ENCODE results near the gene NCOA1. TPM values are rescaled to one million over a fixed set of nuclear protein-coding genes. Genes with fewer than 3 reads are reported as not detected.

The NCOA1 gene
- total and polyA plus RNA-seq, 10 of the 15 experiments (the other 5 are each of a cell fraction or from before 2014, with no cell fraction given), result 1.8 to 35.6 (median 6.1) TPM

- no peak for FAIRE-seq
- Histone ChIP-seq H3K36me3 (ENCODE audit: control insufficient read depth in 2 of 2, insufficient read depth in 2 of 2, low read length in 1 of 2) (peaks cover 0 to 9% of the 10 kb centered on the region in 2 experiments; a peak in 2 of 4 replicates), H4K20me1 (ENCODE audit: control insufficient read depth, insufficient read depth) (no peaks in the 10 kb centered on the region), H3K4me3 (no peak overlapping the region), H3K9me3 (replicated peaks; ENCODE audit: control insufficient read depth, insufficient read depth, low read length) (peaks cover 11% of the 10 kb centered on the region; the same call in 1 of the 3 replicates), H3K9ac (ENCODE audit: control insufficient read depth, insufficient read depth, low read length) (no peak overlapping the region), H3K4me1 (ENCODE audit: control insufficient read depth, insufficient read depth, low read length) (no peaks in the 10 kb centered on the region), H3K27ac (ENCODE audit: control insufficient read depth, insufficient read depth) (no peak overlapping the region), H3K79me2 (ENCODE audit: control insufficient read depth, insufficient read depth, low read length) (no peaks in the 10 kb centered on the region), H2AFZ (ENCODE audit: control insufficient read depth, low read depth, low read length) (no peak overlapping the region), H3K27me3 (replicated peaks in 1 of 2; ENCODE audit: control insufficient read depth in 2 of 2, insufficient read depth in 2 of 2, low read length in 1 of 2) (no peaks in the 10 kb centered on the region), H3K4me2 (ENCODE audit: control insufficient read depth, insufficient read depth) (no peak overlapping the region)
- BruUV-seq (replicated peaks), result no TSS peak
- CTCF ChIA-PET, result no interaction called here
- TF ChIP-seq SUPT20H (IDR thresholded peaks at IDR 0.05; ENCODE audit: borderline replicate concordance, control insufficient read depth, low read depth, low read length), result no peak
- no peak for TF ChIP-seq SMAD5 (IDR thresholded peaks at IDR 0.05; ENCODE audit: low read depth)
- TF ChIP-seq, protein P1, sequence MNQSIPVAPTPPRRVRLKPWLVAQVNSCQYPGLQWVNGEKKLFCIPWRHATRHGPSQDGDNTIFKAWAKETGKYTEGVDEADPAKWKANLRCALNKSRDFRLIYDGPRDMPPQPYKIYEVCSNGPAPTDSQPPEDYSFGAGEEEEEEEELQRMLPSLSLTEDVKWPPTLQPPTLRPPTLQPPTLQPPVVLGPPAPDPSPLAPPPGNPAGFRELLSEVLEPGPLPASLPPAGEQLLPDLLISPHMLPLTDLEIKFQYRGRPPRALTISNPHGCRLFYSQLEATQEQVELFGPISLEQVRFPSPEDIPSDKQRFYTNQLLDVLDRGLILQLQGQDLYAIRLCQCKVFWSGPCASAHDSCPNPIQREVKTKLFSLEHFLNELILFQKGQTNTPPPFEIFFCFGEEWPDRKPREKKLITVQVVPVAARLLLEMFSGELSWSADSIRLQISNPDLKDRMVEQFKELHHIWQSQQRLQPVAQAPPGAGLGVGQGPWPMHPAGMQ (IDR thresholded peaks at IDR 0.05; ENCODE audit: borderline replicate concordance), result no peak
- TF ChIP-seq ATF7 (IDR thresholded peaks at IDR 0.05; ENCODE audit: low read depth), result no peak
- no peak for TF ChIP-seq TCF7 (IDR thresholded peaks at IDR 0.05; ENCODE audit: borderline replicate concordance)
- TF ChIP-seq NBN (IDR thresholded peaks at IDR 0.05), result no peak
- no peak for TF ChIP-seq CREB1 (IDR thresholded peaks at IDR 0.05; ENCODE audit: low read depth)
- TF ChIP-seq NFYA (IDR thresholded peaks at IDR 0.05; ENCODE audit: borderline replicate concordance, low read depth, low read length), result no peak
- no peak for TF ChIP-seq HDGF (IDR thresholded peaks at IDR 0.05)
- TF ChIP-seq STAT3 (IDR thresholded peaks at IDR 0.05; ENCODE audit: low read depth, low read length), result no peak
- no peak for TF ChIP-seq ZBTB11 (CRISPR knock-in tag; IDR thresholded peaks at IDR 0.05)
- no peak for TF ChIP-seq FOXM1 (IDR thresholded peaks at IDR 0.05; ENCODE audit: low read depth, low read length)
- SMC1A ChIA-PET (ENCODE audit: uncharacterized antibody, unreplicated experiment), result interaction anchor here (1.0 kb wide), 1 partner anchor 210 kb away, joined by 3 read pairs; no protein-coding TSS in a partner anchor
- DNase-seq (ENCODE audit: low read depth, low spot score), result no peak
- RAD21 ChIA-PET (ENCODE audit: unreplicated experiment), result no interaction called here
- in situ Hi-C loops (cut with MboI) (no loop called here), intact Hi-C loops (cut with micrococcal nuclease; ENCODE audit: unreplicated experiment) (no loop called here)
- POLR2A ChIA-PET, result no interaction called here
- WGBS (ENCODE audit: insufficient coverage, insufficient replicate concordance, low lambda C conversion rate, missing lambda C conversion rate), result 95% methylated on average over 1 of the region's 1 CpG
- no peak for ATAC-seq
Observed at GRCh38 chr2:24570225-24570624, 79.2 kb downstream of the NCOA1 start.

Data from GM12878 (cell line).